GM19438 (cell line): ENCODE measurements around the gene NRSN2.
"Not testable (repeated sequence)": the region's sequence is repeated elsewhere in the genome, so short reads cannot be mapped to it uniquely, and the experiment has no call there.

Experiments
- ATAC-seq: cut with Tn5 transposase; IDR thresholded peaks from one replicate; pipeline ENCODE4 v1.9.1; 2021; ENCODE audit warnings: low read depth; ENCODE audit not compliant: unreplicated experiment

The NRSN2 gene

DNA sequence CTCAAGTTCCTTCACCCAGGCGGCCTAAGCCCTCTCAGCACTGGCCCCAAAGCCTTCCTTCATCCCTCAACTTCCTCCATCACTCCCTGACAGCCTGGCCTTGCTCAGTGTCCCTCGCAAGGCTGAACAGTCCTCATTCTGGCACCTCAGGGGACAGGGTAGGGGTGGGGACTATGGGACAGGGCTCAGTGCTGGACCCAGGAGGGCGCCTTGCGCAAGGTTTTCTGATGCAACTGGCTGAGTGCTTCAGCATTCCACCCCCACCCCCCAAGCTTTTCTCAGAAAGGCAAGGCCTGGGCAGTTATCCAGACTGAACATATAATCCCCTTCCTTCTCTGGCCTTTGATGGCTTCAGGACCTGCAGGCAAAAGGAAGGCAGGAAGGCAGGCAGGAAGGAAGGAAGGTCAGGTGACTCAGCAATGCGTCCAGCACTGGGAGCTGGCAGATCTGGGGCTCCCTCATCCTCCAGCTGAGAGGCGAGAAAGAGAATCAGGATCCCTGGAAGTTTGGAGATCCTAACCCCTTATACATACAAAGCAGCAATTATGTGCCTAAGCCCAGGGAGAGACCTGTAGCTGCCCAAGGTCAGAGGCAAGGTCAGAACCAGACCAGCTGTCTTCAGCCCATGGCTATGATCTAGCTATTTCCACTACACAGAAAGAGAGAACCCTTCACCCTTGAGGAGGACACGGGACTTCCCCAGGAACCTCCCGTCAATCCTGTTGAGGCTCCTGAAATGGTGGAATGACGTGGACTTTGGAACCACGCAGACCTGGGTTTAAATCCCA is 25.0 kb downstream of the NRSN2 start:
- no peak for ATAC-seq

DNA sequence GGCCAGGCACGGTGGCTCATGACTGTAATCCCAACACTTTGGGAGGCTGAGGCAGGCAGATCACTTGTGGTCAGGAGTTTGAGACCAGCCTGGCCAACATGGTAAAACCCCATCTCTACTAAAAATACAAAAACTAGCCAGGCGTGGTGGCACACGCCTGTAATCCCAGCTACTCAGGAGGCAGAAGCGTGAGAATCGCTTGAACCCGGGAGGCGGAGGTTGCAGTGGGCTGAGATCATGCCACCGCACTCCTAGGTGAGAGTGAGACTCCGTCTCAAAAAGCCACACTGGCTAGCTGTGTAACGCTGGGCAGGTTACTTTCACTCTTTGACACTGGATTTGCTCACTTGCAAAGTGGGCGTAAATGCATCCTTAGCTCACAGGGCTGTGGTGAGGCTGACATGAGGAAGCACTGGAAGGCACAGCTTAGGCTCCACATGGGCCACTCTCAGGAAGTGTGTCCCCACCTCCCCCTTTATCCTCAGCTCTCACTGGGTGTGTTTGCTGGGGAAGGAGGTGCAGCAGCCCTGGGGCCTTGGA is 25.7 kb downstream of the NRSN2 start:
- not testable (repeated sequence) for ATAC-seq

DNA sequence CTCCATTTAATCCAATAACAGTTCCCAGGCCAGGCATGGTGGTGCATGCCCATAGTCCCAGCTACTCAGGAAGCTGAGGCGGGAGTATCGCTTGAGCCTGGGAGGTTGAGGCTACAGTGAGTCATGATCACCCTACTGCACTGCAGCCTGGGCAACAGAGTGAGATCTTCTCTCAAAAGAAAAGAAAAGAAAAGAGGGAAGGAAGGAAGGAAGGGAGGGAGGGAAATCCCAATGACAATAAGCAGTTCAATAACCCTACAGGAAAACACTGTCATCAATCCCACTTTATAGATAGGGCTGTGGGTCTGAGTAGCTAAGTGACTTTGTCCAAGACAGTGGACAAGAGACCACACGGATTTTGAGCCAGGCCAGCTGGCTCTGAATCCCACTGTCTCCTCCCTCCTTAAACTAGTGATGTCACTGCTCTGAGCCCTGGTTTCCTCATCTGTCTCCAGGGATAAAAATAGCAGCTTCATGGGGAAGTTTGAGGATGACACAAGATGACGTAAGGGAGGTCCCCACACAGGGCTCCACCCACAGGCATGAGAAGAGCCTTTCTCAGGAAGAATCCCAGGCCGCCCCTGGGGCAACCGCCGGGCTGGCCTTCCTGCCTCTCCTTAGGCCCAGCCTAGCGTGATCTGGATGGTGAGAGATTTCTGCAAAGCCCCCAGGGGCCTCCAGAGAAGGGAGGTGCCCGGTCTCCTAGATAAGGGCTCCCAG is 26.4 kb downstream of the NRSN2 start:
- ATAC-seq: no peak

DNA sequence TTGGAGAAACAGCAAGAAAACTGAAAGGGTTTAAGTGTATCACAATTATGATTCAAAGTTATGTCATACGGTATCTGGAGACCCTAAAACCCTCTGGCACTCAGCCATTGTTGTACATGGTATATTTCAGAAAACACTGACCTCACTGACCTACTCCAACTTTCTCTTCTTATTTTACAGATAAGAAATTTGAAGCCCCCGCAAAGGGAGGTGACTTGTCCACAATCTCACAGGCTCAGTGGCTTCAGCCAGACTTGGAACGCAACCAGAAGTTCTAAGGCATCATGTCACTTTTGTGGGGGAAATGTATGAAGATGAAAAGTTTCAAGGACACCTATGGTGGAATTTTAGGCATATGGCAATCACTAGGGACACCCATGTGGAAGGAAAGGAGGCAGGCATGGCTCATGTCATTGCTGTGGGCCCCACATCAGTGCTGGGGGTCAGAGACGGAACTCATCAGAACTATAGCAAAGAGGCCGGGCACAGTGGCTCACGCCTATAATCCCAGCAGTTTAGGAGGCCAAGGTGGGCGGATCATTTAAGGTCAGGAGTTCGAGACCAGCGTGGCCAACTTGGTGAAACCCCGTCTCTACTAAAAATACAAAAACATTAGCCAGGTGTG is 28.5 kb downstream of the NRSN2 start:
- no peak for ATAC-seq

DNA sequence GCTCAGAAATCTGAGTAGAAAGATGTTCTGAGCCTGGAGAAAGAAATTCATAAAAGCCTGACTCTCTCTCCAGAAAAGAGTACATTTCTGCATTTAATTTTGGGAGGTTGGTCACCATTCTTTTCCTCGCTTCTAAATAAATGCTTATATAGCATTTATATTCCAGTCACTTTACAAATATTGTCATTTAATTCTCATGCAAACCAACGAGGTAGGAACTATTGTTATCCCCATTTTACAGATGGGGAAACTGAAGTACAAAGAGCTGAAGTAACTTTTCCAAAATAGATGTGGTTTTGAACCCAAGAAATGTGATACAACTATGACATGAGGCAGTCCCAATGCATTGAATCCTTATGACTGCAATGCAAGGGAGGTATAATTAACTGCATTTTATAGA is 29.2 kb downstream of the NRSN2 start:
- no peak for ATAC-seq

DNA sequence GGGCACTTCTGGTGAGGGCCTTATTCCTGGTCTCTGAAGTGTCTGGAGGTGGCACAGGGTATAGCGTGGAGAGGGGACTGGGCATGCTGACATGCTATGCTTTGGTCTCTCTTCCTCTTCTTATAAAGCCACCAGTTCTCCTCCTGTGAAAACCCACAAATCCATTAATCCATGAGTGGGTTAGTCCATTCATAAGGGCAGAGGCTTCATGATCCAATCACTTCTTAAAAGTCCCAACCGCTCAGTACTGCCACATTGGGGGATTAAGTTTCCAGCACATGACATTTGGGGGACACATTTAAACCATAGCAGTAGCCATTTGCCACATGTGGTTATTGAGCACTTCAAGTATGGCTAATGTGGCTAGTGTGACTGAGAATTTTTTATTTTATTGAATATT is 29.8 kb downstream of the NRSN2 start:
- no peak for ATAC-seq

DNA sequence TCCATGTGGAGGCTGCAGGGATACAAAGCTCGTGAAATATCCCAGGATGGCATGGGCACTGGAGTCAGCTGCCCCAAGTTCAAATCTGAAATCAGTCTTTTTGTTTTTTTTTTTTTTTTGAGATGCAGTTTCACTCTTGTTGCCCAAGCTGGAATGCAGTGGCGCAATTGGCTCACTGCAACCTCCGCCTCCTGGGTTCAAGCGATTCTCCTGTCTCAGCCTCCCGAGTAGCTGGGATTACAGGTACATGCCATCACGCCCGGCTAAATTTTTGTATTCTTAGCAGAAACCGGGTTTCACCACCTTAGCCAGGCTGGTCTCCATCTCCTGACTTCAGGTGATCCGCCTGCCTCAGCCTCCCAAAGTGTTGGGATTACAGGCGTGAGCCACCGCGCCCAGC is 30.7 kb downstream of the NRSN2 start:
- ATAC-seq: not testable (repeated sequence)

DNA sequence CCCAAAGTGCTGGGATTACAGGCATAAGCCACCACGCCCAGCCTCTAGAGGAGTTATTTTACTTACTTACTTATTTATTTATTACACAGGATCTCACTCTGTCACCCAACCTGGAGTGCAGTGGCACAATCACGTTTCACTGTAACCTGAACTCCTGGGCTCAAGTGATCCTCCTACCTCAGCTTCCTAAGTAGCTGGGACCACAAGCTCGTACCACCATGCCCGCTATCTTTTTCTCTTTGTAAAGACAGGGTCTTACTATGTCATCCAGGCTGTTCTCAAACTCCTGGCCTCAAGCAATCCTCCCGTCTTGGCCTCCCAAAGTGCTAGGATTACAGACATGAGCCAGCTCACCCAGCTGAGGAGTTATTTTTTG is 32.0 kb downstream of the NRSN2 start:
- no peak for ATAC-seq

DNA sequence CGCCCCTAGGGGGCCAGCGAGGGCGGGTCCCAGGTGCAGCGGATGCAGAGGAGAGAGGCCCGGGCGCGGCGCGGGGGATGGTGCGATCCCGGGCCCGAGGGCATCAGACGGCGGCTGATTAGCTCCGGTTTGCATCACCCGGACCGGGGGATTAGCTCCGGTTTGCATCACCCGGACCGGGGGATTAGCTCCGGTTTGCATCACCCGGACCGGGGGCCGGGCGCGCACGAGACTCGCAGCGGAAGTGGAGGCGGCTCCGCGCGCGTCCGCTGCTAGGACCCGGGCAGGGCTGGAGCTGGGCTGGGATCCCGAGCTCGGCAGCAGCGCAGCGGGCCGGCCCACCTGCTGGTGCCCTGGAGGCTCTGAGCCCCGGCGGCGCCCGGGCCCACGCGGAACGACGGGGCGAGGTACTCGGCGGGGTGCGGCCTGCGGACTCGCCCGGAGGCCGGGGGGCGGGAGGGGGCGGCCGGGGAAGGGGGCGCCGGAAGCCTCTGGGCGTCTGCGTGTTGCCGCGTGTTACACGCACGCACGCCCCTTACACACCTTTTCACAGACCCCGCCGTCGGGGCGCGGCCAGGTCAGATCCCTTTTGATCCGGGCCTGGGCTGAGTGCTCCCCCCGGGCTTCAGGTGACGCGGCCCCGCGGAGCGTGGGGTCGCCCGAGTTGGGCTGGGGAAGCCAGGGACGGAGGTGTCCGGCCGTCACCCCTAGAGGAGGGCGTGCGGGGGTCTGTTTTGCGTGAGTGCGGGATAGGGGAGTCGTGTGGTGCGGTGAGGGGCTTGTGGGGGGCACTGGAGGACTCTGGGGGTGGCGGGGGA is 34.1 kb downstream of the NRSN2 start:
- peak; percentile 67 for ATAC-seq

DNA sequence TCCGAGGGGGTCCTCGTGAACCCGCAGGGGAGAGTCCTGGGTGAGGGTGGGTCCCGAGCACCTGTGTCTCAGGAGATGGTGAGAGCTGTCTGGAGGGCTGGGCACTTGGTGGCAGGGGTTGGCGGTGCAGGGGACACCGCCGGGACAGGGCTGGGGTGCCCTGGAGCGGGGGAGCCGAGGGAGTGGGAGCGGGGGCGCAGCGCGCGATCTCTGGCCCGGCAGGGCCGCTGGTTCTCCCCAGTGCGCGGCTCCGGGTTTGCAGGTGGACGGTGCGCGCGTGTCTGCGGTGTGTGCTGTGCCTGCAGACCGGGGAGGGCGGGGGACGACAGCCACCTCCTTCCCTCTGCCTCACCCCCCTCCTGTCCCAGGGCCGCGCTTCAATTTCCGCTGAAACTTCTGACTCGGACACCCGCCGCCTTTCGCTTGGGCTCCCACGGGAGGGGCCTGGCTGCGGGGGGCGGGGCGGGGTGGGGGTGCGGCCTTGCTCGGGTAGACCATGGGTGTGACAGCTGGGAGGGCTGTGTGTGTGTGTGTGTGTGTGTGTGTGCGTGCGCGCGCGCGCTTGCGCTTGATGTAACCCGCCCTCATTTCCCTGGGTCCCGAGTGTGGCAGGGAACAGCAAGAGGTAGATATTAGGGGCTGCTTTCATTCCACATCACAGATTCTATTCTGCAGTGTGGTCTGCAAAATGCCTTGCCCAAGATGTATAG is 34.8 kb downstream of the NRSN2 start:
- peak; percentile 57 for ATAC-seq

DNA sequence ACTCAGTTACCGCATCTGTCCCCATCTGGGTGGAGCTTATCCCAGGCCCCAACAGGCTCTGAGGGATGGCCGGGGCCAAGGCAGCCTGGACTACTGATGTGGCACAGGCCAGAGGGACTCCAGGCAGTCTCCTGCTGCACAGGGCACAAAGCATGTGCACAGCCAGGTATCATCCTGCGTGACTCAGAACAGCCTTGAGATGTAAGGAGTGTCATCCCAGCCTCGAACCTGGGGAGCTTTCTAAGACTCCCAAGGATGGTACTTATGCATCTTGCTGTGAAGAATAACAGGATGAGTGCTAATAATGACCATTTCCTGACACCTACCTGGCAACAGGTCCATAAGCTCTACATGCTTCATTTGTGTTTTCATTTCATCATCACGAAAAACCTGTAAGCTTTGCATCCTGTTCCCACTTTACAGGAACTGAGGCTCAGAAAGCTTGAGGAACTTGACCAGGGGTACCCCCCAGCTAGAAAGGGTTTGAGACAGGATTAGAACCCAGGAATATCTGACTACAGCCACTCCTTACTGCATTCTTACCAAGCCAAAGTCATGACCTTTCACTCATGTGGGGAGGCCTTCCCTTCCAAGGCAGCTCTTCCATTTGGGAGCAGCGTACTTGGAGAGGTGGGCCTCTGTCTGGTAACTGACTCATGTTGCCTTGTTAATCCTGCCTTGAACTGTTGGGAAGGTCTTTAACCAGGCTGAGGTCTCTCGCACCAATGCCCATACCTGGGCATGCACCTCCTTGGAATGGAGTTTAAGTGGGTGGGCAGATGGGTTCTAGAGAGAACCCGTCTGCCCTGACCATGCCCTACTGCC is 35.6 kb downstream of the NRSN2 start:
- ATAC-seq: no peak

DNA sequence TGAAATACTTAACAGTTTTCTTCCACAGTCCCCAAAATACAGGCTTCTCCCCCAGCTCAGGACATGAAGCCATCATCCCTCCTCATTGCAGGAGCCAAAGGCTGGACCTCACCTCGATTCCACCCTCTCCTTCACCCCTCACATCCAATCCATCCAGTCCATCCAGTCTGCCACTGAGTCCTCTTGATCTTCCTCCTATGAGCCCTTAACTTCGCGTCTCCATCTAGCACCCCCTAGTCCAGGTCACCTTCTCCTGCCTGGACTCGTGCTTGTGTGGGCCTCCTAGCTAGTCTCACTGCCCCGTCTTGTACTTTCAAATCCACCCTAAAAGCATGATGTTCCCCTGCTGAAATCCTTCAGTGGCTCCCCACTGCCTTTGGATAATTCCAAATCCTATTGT is 37.0 kb downstream of the NRSN2 start:
- no peak for ATAC-seq

DNA sequence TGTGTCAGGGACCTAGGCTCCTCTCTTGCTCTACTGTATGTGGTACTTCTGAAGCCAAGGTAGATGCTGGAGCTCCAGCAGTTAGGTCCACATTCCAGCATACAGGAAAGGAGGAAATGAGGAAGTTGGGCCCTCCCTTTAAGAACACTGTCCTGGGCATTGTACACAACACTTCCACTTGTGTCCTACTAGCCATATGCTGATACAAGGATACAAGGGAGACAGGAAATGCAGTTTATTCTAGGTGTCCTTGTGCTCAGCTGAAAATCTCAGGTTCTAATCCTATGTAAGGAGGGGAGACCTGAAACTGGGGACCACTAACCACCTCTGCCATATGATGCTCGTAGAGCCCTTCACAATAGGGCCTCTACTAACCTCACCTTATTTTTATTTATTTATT is 37.8 kb downstream of the NRSN2 start:
- no peak for ATAC-seq

DNA sequence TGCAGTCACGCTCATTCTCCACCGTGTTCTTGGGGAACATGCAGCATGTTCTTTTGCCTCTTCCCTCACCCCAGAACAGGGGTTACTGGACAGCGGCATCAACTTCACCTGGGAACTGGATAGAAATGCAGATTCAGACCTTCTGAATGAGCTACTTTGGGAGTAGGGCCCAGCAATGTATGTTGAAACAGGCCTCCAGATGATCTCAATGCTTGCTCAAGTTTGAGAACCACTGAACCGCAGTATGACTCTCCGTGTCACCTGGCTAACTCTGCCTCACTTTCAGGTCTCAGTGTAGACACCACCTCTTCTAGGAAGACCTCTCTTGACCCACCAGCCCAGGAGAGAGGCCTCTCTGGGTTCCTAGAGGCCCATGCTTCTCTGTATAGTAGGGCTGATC is 38.5 kb downstream of the NRSN2 start:
- ATAC-seq: no peak

DNA sequence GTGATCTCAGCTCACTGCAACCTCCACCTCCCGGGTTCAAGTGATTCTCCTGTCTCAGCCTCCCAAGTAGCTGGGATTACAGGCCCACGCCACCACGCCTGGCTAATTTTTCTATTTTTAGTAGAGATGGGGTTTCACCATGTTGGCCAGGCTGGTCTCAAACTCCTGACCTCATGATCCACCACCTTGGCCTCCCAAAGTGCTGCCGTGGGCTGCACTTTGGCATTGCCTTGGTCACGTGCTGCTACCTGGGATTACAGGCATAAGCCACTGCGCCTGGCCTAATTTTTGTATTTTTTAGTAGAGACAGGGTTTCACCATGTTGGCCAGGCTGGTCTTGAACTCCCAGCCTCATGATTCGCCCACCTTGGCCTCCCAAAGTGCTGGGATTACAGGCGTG is 39.7 kb downstream of the NRSN2 start:
- ATAC-seq: not testable (repeated sequence)

DNA sequence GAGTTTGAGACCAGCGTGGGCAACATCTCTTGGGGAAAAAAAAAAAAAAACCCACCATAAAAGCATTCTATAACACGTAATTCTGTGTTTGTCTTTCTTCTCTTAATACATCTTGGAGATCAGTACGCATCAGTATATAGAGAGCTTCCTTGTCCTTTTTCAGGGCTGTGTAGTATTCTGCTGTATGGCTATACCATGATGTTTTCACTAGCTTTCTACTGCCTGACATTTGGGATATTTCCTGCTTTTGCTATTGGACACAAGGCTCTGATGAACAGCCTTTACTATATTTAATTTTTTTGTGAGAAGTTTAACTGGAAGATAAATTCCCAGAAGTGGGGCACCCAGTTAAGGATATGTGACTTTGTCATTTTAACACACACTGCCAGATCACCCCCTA is 40.6 kb downstream of the NRSN2 start:
- ATAC-seq: no peak

DNA sequence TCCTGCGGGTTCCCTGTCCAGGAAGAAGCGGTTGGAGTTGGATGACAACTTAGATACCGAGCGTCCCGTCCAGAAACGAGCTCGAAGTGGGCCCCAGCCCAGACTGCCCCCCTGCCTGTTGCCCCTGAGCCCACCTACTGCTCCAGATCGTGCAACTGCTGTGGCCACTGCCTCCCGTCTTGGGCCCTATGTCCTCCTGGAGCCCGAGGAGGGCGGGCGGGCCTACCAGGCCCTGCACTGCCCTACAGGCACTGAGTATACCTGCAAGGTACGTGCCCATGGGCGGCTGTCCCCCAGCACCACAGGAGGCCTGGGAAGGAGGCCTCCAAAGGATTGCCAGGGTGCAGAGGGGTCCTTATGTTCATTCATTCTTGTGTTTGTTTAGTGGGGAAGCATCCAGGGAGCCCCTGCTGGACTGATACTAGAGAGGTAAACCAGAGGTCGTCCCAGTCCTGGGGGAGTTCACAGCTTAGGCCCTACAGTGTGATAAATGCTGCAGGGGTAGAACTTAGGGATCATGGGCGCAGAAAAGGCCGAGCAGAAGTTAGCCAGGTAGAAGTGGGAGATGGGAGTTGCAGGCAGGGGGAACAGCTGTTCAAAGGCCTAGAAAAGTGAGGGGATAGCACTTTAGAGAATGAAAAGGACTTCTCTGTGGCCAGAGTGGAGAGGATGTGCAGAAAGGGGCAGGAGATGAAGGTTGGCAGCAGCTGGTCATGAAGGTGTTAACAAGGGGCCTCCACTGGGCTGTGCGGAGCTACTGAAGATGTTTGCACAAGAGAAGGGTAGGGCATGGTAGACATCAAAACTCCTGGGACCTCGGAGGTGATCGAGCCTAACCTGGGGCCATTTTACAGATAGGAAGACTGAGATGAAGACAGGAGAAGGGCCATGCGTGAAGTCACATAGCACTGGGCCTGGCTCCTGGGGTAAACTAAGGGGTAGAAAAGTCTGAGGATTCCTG is 41.4 kb downstream of the NRSN2 start:
- no peak for ATAC-seq

DNA sequence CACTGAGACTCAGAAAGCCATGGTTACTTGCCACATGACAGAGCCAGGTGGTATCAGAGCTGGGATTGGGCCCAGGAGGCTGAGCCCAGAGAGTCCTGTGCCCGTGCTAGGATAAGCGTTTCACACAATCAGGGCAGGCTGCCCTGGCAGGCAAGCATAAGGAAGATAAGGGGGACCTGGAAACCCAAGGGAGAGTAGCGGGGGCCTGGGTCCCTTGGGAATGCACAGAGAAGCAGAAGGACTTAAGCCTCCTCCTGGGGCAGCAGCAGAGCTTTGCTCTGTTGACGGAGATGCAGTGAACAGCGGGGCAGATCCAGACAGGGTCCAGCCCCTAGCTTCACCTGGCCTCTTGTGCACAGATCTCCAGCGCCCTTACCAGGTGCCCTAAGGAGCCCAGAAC is 42.3 kb downstream of the NRSN2 start:
- ATAC-seq: no peak
